Vagina (tissue), 2 donors: ENCODE data around the gene NCAPD2.

ENCODE experiments used
- CTCF ChIP-seq, 3 experiments: fragments of 450-650 bp in 2 of 3; fragments of 200-600 bp in 1 of 3; sonication (generic) in 1 of 3; IDR thresholded peaks; one replicate each; pipeline ENCODE4 v1.5.1; 2017 to 2019; ENCODE audit warnings: antibody characterized with exemption in 3 of 3, mild to moderate bottlenecking in 2 of 3, moderate library complexity in 2 of 3
- POLR2A ChIP-seq, 2 donors: fragments of 450-650 bp; IDR thresholded peaks; one replicate each; pipeline ENCODE4 v1.6.1; 2017; ENCODE audit warnings: antibody characterized with exemption in 2 of 2, mild to moderate bottlenecking in 2 of 2, moderate library complexity in 2 of 2
- POLR2AphosphoS5 ChIP-seq, 2 donors: sonication (generic); formaldehyde crosslinking; IDR thresholded peaks; one replicate each; pipeline ENCODE4 v1.9.0; 2017; ENCODE audit warnings: antibody characterized with exemption in 2 of 2, mild to moderate bottlenecking in 2 of 2, low read depth in 1 of 2; ENCODE audit not compliant: insufficient read depth in 1 of 2

DNA sequence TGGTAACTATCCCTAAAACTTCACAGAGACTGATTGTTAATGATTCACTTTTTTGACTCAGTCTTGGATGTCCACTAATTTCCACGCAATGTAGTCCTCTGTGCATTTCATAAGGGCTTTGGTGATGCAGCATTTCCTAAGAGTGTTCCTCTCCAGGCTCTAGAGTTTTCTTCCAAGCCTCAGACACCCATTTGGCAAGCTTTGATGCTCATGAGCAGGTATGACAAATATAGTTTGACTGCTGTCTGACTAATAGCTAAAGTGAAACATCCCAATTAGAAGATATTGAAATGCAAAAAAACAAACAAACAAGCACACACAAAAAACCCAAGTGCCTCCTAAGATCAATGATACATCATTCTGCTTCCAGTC lies 21.9 kb upstream of the NCAPD2 start:
- TF ChIP-seq POLR2A (IDR thresholded peaks at IDR 0.05), result no peak
- TF ChIP-seq CTCF (IDR thresholded peaks at IDR 0.05), result no peak
- TF ChIP-seq POLR2AphosphoS5 (IDR thresholded peaks at IDR 0.05; ENCODE audit: insufficient read depth in 1 of 2, low read depth in 1 of 2), result no peak
